HepG2 (cell line): ENCODE results near the gene DEFB127. TPM values are rescaled to one million over a fixed set of nuclear protein-coding genes. Genes with fewer than 3 reads are reported as not detected.

Experiments used
- CCDC6 ChIP-seq: sonication (generic); formaldehyde crosslinking; IDR thresholded peaks from 2 replicates; pipeline ENCODE4 v1.8.1; 2022; ENCODE audit warnings: mild to moderate bottlenecking, missing genetic modification reagents, moderate library complexity
- EZH2 ChIP-seq: conservative IDR thresholded peaks from 2 replicates; pipeline ENCODE4 v1.6.1; 2012; ENCODE audit warnings: mild to moderate bottlenecking, low read depth, low read length, moderate library complexity
- FOXO1 ChIP-seq: sonication (generic); formaldehyde crosslinking; IDR thresholded peaks from 2 replicates; pipeline ENCODE4 v1.4.0; 2020; ENCODE audit warnings: missing genetic modification reagents
- KIAA2018 ChIP-seq: sonication (generic); formaldehyde crosslinking; IDR thresholded peaks from 2 replicates; pipeline ENCODE4 v1.5.0; 2020; ENCODE audit warnings: mild to moderate bottlenecking, missing genetic modification reagents, borderline replicate concordance
- MED13 ChIP-seq: sonication (generic); formaldehyde crosslinking; IDR thresholded peaks from 2 replicates; pipeline ENCODE4 v1.5.0; 2020; ENCODE audit warnings: missing genetic modification reagents
- MEF2D ChIP-seq: sonication (generic); formaldehyde crosslinking; IDR thresholded peaks from 2 replicates; pipeline ENCODE4 v1.5.1; 2020; ENCODE audit warnings: mild to moderate bottlenecking, missing genetic modification reagents
- ZMAT3 ChIP-seq: sonication (generic); formaldehyde crosslinking; conservative IDR thresholded peaks from 2 replicates; pipeline ENCODE4 v1.7.0; 2021; ENCODE audit warnings: missing genetic modification reagents
- ZNF34 ChIP-seq: sonication (generic); formaldehyde crosslinking; IDR thresholded peaks from 2 replicates; pipeline ENCODE4 v1.4.0; 2020; ENCODE audit warnings: mild to moderate bottlenecking, missing genetic modification reagents, borderline replicate concordance
- ZNF430 ChIP-seq: sonication (generic); formaldehyde crosslinking; IDR thresholded peaks from 2 replicates; pipeline ENCODE4 v1.9.0; 2021; ENCODE audit warnings: mild to moderate bottlenecking, missing genetic modification reagents
- ZNF550 ChIP-seq: sonication (generic); formaldehyde crosslinking; IDR thresholded peaks from 2 replicates; pipeline ENCODE4 v1.4.0; 2020; ENCODE audit warnings: mild to moderate bottlenecking, missing genetic modification reagents, borderline replicate concordance
- ZNF597 ChIP-seq: sonication (generic); formaldehyde crosslinking; IDR thresholded peaks from 2 replicates; pipeline ENCODE4 v1.5.0; 2020; ENCODE audit warnings: missing genetic modification reagents
- ZNF660 ChIP-seq: sonication (generic); formaldehyde crosslinking; IDR thresholded peaks from 2 replicates; pipeline ENCODE4 v1.5.1; 2020; ENCODE audit warnings: mild to moderate bottlenecking, low read depth, missing genetic modification reagents, borderline replicate concordance
- ZSCAN21 ChIP-seq: sonication (generic); formaldehyde crosslinking; IDR thresholded peaks from 2 replicates; pipeline ENCODE4 v1.8.0; 2022; ENCODE audit warnings: mild to moderate bottlenecking, missing genetic modification reagents, moderate library complexity, borderline replicate concordance
- ZSCAN5A ChIP-seq: sonication (generic); formaldehyde crosslinking; IDR thresholded peaks from 2 replicates; pipeline ENCODE4 v1.8.0; 2022; ENCODE audit warnings: mild to moderate bottlenecking, missing genetic modification reagents, borderline replicate concordance
- polyA plus RNA-seq, 8 experiments: library from polyadenylated mRNA; depleted of rRNA in 3 of 8; stranded (reverse) in 7 of 8; unstranded in 1 of 8; fragments of >200 nt; fragmentation: Illumina TruSeq in 4 of 8; extraction: Trizol in 4 of 8; gene quantifications; 2 replicates each; pipeline versions ENCODE4 v1.2.1 to v1.2.3, GENCODE V29; 2011 to 2016; ENCODE audit warnings: low read depth in 4 of 8, missing spikeins in 1 of 8, mixed read lengths in 1 of 8; ENCODE audit not compliant: insufficient read depth in 1 of 8
- total RNA-seq, 5 experiments: library from RNA; depleted of rRNA; stranded (reverse); fragments of >200 nt; fragmentation: Illumina TruSeq; extraction: Trizol; gene quantifications; 2 replicates each; pipeline ENCODE4 v1.2.3, GENCODE V29; 2016; ENCODE audit warnings: low read depth in 1 of 5
- TF ChIP-seq, protein P1 (sequence below): sonication (generic); formaldehyde crosslinking; IDR thresholded peaks from 2 replicates; pipeline ENCODE4 v1.4.0; 2020; ENCODE audit warnings: missing genetic modification reagents

Gene DEFB127
- total and polyA plus RNA-seq, 2 of the 13 experiments (the other 11 are each of a cell fraction or from before 2014, with no cell fraction given), result not detected

DNA sequence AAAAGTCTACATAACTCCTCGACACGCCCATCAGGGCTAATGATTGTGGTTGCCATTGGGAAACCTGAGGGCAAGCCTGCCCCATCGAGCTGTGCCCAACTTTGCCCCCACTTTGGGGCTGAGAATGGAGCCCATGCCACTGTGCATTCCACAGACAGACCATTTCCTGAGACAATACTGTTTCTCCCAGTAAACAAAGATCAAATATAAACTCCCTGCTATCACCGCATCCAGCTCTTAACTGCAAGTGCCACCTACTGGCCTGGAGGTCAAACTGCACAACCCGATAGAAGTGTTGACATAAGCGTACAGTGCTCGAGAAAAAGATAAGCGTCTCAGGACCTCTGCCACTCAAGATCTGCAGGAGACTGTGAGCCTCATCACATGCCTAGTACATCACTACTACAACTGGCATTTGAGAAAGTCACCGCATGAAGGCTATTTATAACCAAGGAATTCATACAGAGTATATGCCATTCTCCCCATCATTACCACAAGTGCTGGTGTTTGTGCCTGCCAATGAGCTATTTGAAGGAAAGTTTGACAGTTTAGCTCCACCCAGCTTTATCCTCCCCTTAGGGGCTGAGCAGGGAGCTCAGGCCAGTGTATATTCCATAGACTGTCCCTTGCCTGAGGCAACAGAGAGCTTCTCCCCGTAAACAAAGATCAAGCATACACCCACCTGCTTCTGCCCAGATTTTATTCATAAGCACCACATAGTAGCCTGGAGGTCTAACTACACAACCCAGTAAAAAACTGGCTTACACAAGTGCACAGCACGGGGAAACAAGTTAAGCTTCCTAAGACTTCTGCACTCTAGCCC lies 19.4 kb upstream of the DEFB127 start (continued):
- TF ChIP-seq KIAA2018 (CRISPR knock-in tag) (no peak), ZNF34 (no peak), ZMAT3 (CRISPR knock-in tag) (peak; percentile 38; the same call in 1 of the 2 replicates), ZSCAN5A (peak; percentile 57; the same call in 1 of the 2 replicates), ZNF660 (CRISPR knock-in tag) (no peak), EZH2 (no peak), ZNF597 (CRISPR knock-in tag) (no peak), FOXO1 (CRISPR knock-in tag) (peak; percentile 53; the same call in 1 of the 2 replicates), ZNF430 (0 out of 2 replicates have a peak, but pooled peaks have one; percentile 9), ZSCAN21 (CRISPR knock-in tag) (no peak), ZNF550 (CRISPR knock-in tag) (0 out of 2 replicates have a peak, but pooled peaks have one; percentile 19), CCDC6 (peak; percentile 44; the same call in 1 of the 2 replicates), MED13 (CRISPR knock-in tag) (no peak), MEF2D (CRISPR knock-in tag) (peak; percentile 47; the same call in 1 of the 2 replicates)
- TF ChIP-seq, protein P1, sequence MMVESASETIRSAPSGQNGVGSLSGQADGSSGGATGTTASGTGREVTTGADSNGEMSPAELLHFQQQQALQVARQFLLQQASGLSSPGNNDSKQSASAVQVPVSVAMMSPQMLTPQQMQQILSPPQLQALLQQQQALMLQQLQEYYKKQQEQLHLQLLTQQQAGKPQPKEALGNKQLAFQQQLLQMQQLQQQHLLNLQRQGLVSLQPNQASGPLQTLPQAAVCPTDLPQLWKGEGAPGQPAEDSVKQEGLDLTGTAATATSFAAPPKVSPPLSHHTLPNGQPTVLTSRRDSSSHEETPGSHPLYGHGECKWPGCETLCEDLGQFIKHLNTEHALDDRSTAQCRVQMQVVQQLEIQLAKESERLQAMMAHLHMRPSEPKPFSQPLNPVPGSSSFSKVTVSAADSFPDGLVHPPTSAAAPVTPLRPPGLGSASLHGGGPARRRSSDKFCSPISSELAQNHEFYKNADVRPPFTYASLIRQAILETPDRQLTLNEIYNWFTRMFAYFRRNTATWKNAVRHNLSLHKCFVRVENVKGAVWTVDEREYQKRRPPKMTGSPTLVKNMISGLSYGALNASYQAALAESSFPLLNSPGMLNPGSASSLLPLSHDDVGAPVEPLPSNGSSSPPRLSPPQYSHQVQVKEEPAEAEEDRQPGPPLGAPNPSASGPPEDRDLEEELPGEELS (CRISPR knock-in tag), result 0 out of 2 replicates have a peak, but pooled peaks have one; percentile 65
